SHP77 treated with DMSO at 0.1 percent for 48 hours (cell line): ENCODE results near the gene COTL1.
"Not testable (repeated sequence)": the region's sequence is repeated elsewhere in the genome, so short reads cannot be mapped to it uniquely, and the experiment has no call there.

Source experiments
- DNase-seq: peaks from one replicate; lab custom pipeline; 2025; lab: John Stamatoyannopoulos, UW

COTL1 gene

GRCh38 chr16:84643180-84643583 is 25.3 kb upstream of the COTL1 start:
- no peak for DNase-seq

GRCh38 chr16:84641643-84642358 is 23.9 kb upstream of the COTL1 start:
- no peak for DNase-seq

GRCh38 chr16:84640145-84640544 is 22.3 kb upstream of the COTL1 start:
- no peak for DNase-seq

GRCh38 chr16:84638231-84638806 is 20.4 kb upstream of the COTL1 start:
- DNase-seq: no peak

GRCh38 chr16:84637709-84638108 is 19.8 kb upstream of the COTL1 start:
- DNase-seq: no peak

GRCh38 chr16:84635702-84636101 is 17.8 kb upstream of the COTL1 start:
- no peak for DNase-seq

- DNase-seq: no peak
Measured at GRCh38 chr16:84633622-84634021, 15.7 kb upstream of the COTL1 start.

GRCh38 chr16:84632862-84633261 is 15.0 kb upstream of the COTL1 start:
- DNase-seq: not testable (repeated sequence)

GRCh38 chr16:84631886-84632285 is 14.0 kb upstream of the COTL1 start:
- DNase-seq: no peak

GRCh38 chr16:84631153-84631466 is 13.2 kb upstream of the COTL1 start:
- DNase-seq: no peak

- DNase-seq: no peak
Measured at GRCh38 chr16:84630446-84631152, 12.7 kb upstream of the COTL1 start.

- no peak for DNase-seq
Measured at GRCh38 chr16:84630009-84630408, 12.1 kb upstream of the COTL1 start.

- no peak for DNase-seq
Measured at GRCh38 chr16:84629580-84629979, 11.7 kb upstream of the COTL1 start.

GRCh38 chr16:84628226-84628731 is 10.4 kb upstream of the COTL1 start:
- no peak for DNase-seq

- no peak for DNase-seq
Measured at GRCh38 chr16:84625556-84625955, 7.7 kb upstream of the COTL1 start.

- not testable (repeated sequence) for DNase-seq
Measured at GRCh38 chr16:84620913-84621312, 3.0 kb upstream of the COTL1 start.

- no peak for DNase-seq
Measured at GRCh38 chr16:84618581-84619460, 943 bp upstream of the COTL1 start.

- no peak for DNase-seq
Measured at GRCh38 chr16:84617041-84617790, 662 bp downstream of the COTL1 start.

GRCh38 chr16:84616515-84616914 is 1.4 kb downstream of the COTL1 start:
- no peak for DNase-seq

GRCh38 chr16:84614968-84615813 is 2.7 kb downstream of the COTL1 start:
- DNase-seq: no peak

- no peak for DNase-seq
Measured at GRCh38 chr16:84614623-84614967, 3.3 kb downstream of the COTL1 start.
